ENCODE results near the gene SORCS2.

The SORCS2 gene

DNA sequence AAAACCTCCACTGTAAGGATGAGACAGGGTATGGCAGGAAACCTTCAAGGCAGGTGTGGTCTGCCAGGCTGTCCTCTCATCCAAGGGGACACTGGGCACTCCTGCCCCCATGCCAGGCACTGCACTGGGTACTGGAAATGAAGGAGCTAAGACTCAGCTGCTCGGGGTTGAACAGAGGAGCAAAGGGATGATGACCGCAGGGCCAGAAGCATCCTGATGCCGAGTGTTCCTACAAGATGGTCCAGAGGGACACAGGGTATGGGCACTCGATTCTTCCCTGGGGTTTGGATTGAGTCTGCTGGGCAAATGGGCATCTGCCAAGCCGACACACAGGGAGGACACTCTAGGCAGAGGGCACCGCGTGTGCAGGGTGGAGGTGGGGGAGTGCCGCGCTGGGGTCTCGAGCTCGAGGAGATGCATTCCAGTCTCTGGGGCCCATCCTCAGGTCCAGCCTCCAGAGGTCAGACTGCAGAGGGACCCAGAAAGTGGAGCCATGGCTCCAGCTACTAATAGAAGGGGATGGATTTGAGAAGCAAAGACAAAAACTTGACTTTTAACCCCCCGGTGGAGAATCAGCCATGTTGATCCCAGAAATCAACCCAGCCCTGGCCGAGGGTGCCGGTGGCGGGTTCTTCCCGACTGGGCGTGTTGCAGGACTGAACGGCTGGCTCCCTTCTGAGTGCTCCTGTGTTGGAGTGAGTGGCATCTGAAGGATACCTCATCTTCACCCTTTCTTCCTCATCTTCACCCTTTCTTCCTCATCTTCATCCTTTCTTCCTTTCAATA is 500.3 kb downstream of the SORCS2 start:
- Histone ChIP-seq H3K4me3 (ENCODE audit: low read depth, low read length) (no peak overlapping the region), H3K27ac (no peak overlapping the region), H3K27me3 (replicated peaks) (no peaks in the 10 kb centered on the region), H3K36me3 (replicated peaks) (no peaks in the 10 kb centered on the region)
- in situ Hi-C loops (cut with HindIII; ENCODE audit: low pct_ligation_motif_present, low sequenced_read_pairs) = no loop called here
- DNase-seq = no peak
- TF ChIP-seq, protein P1, sequence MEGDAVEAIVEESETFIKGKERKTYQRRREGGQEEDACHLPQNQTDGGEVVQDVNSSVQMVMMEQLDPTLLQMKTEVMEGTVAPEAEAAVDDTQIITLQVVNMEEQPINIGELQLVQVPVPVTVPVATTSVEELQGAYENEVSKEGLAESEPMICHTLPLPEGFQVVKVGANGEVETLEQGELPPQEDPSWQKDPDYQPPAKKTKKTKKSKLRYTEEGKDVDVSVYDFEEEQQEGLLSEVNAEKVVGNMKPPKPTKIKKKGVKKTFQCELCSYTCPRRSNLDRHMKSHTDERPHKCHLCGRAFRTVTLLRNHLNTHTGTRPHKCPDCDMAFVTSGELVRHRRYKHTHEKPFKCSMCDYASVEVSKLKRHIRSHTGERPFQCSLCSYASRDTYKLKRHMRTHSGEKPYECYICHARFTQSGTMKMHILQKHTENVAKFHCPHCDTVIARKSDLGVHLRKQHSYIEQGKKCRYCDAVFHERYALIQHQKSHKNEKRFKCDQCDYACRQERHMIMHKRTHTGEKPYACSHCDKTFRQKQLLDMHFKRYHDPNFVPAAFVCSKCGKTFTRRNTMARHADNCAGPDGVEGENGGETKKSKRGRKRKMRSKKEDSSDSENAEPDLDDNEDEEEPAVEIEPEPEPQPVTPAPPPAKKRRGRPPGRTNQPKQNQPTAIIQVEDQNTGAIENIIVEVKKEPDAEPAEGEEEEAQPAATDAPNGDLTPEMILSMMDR (IDR thresholded peaks at IDR 0.05; ENCODE audit: low read depth, low read length, missing control alignments) = no peak

DNA sequence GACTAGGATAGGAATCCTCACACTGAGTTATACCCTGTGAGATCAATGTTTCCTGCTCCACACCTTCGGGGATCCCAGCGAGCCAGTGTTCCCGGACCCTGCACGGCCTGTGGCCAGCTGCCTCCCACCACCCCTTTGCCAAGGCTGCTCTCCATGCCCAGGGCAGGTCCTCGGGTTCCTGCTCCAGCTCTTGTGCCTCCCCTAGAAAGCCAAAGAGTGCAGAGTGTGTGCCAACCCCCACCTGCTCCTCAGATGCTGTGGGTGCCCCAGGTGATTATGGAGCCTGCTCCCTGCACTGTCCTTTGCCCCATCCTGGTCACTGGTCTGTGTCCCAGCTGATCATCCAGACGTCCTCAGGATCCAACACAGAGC is 500.9 kb downstream of the SORCS2 start:
- DNase-seq = no peak
- TF ChIP-seq, protein P1 (IDR thresholded peaks at IDR 0.05; ENCODE audit: low read depth, low read length, missing control alignments) = no peak
- Histone ChIP-seq H3K27me3 (replicated peaks) (no peaks in the 10 kb centered on the region), H3K27ac (no peak overlapping the region), H3K4me3 (ENCODE audit: low read depth, low read length) (no peak overlapping the region), H3K36me3 (replicated peaks) (no peaks in the 10 kb centered on the region)
- in situ Hi-C loops (cut with HindIII; ENCODE audit: low pct_ligation_motif_present, low sequenced_read_pairs) = no loop called here

DNA sequence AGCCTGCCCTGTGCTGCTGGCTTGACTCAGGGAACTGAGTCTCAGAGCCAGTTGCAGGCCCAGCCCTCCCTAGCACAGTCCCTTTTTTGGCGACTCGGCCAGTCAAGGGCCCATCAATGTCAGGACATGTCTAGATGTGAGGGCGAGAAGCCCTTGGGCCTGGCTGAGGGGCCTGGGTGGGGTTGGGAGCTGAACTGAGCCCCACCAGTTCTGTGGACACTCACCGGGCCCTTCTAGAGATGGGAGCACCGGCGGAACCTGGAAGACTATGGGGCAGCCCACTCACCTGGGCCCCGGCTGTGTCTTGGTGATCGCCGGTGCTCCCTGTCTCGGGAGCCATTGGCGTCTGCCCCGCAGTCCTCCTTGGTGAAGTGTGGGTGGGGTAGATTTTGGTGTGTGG is 501.4 kb downstream of the SORCS2 start:
- H3K36me3 ChIP-seq (replicated peaks) = no peaks in the 10 kb centered on the region
- H3K4me3 ChIP-seq (ENCODE audit: low read depth, low read length) = no peak overlapping the region
- no peak overlapping the region for H3K27ac ChIP-seq
- no peak for DNase-seq
- in situ Hi-C loops (cut with HindIII; ENCODE audit: low pct_ligation_motif_present, low sequenced_read_pairs) = no loop called here
- H3K27me3 ChIP-seq (replicated peaks) = no peaks in the 10 kb centered on the region
- TF ChIP-seq, protein P1 (IDR thresholded peaks at IDR 0.05; ENCODE audit: low read depth, low read length, missing control alignments) = no peak

DNA sequence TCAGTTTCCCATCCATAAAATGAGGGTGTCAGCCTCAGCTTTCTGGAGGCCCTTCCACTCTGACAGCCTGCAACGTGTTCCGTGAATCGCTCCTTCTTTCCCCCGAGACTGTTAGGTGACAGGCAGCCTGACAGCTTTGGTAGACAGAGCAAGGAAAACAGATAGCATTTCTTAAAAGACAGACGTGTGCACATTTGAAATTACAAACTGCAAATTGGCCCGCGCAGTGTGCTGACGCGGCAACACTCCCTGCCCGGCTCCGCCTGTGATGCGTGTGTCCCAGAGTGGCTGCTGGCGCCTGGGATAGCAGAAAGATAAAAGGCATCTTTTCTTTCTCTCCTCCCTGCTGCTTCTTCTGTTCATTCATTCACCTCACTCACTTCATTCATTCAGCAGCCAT is 502.0 kb downstream of the SORCS2 start:
- Histone ChIP-seq H3K27me3 (replicated peaks) (no peaks in the 10 kb centered on the region), H3K4me3 (ENCODE audit: low read depth, low read length) (no peak overlapping the region), H3K36me3 (replicated peaks) (no peaks in the 10 kb centered on the region), H3K27ac (no peak overlapping the region)
- in situ Hi-C loops (cut with HindIII; ENCODE audit: low pct_ligation_motif_present, low sequenced_read_pairs) = no loop called here
- TF ChIP-seq, protein P1 (IDR thresholded peaks at IDR 0.05; ENCODE audit: low read depth, low read length, missing control alignments) = no peak
- DNase-seq = no peak

DNA sequence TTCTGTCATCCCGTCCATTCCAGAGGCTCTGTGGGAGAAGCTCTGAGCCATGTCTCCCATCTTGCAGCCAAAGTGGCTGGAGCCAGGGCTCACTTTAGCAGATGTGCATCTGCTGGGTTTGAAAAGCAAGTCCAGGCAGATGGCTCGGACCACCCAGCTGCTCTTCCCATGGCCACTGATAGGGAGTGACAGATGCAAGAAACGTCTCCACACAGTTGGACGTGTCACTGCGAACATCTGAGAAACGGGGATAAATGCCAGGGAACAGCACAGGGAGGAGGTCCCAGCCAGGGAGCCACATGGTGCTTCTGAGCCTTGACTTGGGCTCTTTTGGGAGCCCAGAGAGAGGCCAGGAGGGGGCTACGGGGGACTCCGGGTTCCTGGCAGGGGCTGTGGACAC is 505.0 kb downstream of the SORCS2 start:
- in situ Hi-C loops (cut with HindIII; ENCODE audit: low pct_ligation_motif_present, low sequenced_read_pairs) = no loop called here
- H3K27me3 ChIP-seq (replicated peaks) = peaks cover 6% of the 10 kb centered on the region
- no peak for DNase-seq
- H3K27ac ChIP-seq = no peak overlapping the region
- TF ChIP-seq, protein P1 (IDR thresholded peaks at IDR 0.05; ENCODE audit: low read depth, low read length, missing control alignments) = no peak
- no peaks in the 10 kb centered on the region for H3K36me3 ChIP-seq (replicated peaks)
- no peak overlapping the region for H3K4me3 ChIP-seq (ENCODE audit: low read depth, low read length)

DNA sequence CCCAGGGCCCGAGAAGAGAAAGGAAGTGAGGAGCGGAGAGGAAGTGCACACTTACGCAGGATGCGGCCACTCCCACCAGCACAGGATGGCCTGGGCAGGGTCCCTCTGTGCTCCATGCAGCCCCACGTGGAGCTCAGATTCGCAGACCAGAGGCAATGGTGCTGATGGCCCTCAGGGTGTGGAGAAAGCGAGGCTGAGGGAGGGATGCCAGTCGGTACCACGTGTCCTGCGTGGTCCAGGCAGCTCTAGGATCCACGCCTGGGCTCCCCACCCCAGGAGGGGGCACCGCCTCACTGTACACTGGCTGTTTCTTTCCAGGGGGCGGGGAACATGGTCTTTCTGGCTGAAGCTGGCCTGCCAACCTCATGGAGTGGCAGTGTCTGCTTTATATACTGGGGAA is 505.5 kb downstream of the SORCS2 start:
- no peaks in the 10 kb centered on the region for H3K36me3 ChIP-seq (replicated peaks)
- no peak overlapping the region for H3K4me3 ChIP-seq (ENCODE audit: low read depth, low read length)
- H3K27ac ChIP-seq = no peak overlapping the region
- TF ChIP-seq, protein P1 (IDR thresholded peaks at IDR 0.05; ENCODE audit: low read depth, low read length, missing control alignments) = no peak
- in situ Hi-C loops (cut with HindIII; ENCODE audit: low pct_ligation_motif_present, low sequenced_read_pairs) = no loop called here
- DNase-seq = no peak
- H3K27me3 ChIP-seq (replicated peaks) = peaks cover 6% of the 10 kb centered on the region

Data from brain microvascular endothelial cell (primary cell).